Activated T-cell treated with anti-CD3 and anti-CD28 coated beads for 48 hours (primary cell): ENCODE results near the gene FOLR2.
A peak's percentile ranks its signal among the peaks of the same experiment; 100 is the strongest.
"Not testable (repeated sequence)": the region's sequence is repeated elsewhere in the genome, so short reads cannot be mapped to it uniquely, and the experiment has no call there.

Experiments
- DNase-seq: peaks from one replicate; pipeline ENCODE4 v3.0.0-alpha.2; 2020; ENCODE audit warnings: low read depth

FOLR2 gene

DNA sequence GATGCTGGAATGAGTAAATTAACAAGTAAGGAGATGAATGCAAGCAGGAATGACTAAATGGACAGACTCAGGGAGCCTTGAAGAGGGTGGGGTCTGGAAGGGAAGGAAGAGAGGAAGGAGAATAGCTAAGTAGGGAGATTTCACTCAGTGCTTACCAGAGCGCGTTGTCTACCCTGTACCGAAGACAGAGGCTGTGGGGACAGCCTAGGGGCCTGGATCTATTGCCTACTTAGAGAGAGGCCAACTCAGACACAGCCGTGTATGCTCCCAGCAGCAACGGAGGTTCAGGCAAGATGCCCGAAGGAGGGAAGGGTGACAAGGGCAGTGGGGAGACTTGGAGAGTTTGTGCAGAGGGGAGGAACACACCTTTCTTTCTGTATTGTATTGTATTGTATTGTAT, at the start of gene FOLR2:
Gene FOLR2 (plus strand): TSS at position 157 of the 400 bp plus-strand sequence. CDS start 1,791 bp downstream, outside the sequence.
- no peak for DNase-seq

- not testable (repeated sequence) for DNase-seq
Observed at GRCh38 chr11:72169046-72169555, 47.5 kb upstream of the FOLR2 start.

DNA sequence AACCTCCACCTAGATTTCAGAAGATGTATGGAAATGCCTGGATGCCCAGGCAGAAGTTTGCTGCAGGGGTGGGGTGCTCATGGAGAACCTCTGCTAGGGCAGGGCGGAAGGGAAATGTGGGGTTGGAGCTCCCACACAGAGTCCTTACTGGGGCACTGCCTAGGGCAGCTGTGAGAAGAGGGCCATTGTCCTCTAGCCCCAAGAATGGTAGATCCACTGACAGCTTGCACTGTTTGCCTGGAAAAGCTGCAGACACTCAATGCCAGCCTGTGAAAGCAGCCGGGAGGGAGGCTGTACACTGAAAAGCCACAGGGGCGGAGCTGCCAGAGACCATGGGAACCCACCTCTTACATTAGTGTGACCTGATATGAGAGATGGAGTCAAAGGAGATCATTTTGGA, 46.8 kb upstream of the FOLR2 start:
- not testable (repeated sequence) for DNase-seq

GRCh38 chr11:72172043-72172442, 44.6 kb upstream of the FOLR2 start:
- DNase-seq = not testable (repeated sequence)

GRCh38 chr11:72173291-72173690, 43.3 kb upstream of the FOLR2 start:
- no peak for DNase-seq

DNA sequence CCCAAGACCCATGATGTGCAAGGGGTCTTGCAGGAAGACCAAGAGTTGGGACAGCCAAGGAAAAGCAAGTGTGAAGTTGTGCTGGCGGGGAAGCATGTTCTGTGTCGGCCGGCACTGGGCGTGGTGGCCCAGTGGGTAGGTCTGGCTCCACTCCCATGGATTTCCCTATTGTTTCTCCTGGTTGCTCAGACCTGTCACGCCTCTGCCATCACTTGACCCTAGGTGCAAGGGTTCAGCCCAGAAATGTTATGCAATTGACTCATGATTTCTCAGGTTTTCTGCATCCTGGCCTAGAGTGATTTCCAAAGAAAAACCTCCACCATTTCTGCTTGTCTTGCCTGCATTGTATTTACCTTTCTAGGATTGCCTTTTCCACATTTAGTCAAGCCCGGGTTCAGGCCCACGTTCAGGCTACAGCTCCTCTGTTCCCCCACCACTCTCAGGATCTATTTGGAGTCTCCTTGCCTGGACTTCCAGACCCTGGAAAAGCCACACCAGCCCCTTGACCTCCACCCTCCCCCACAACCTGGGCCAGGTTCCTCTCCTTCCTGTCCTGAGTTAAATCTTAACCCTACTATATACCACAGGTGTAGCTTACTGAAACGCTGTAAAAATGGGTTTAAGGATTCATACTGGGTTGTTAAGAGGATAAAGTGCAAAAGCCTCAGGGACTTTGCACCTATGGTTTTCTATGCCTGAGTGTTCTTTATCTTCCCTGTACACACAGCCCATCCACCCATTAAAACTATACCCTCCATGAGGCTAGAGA, 42.1 kb upstream of the FOLR2 start:
- DNase-seq = no peak

GRCh38 chr11:72177656-72178055, 38.9 kb upstream of the FOLR2 start:
- DNase-seq = no peak

- no peak for DNase-seq
Observed at GRCh38 chr11:72179049-72179803, 37.4 kb upstream of the FOLR2 start.

DNA sequence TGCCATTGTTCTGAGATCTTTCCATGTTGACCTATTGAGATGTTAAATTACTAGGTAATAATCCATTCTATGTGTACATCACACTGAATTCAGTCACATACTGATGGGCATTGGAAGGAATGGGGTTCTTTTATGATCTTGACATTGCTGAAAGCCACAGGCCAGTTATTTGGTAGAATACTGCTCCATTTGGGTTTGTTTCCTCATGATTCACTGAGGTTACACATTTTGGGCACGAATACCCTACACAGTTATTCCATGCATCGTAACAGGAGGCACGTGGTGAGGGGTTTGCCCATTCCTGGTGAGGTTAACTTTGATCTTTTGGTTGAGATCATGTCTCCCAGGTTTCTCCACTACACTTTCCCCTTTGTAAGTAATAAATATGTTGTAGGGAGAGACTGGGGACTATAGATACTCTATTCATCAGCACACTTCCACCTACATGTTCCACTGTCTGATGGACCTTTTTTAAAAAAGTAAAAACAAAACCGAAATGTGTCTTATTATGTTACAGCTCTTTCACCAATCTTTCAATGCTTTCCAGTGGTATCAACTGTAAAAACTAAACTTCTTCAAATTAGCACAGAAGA, 36.7 kb upstream of the FOLR2 start:
- peak; percentile 6 for DNase-seq

GRCh38 chr11:72180892-72181552, 35.6 kb upstream of the FOLR2 start:
- DNase-seq = not testable (repeated sequence)

GRCh38 chr11:72181553-72181958, 35.0 kb upstream of the FOLR2 start:
- DNase-seq = not testable (repeated sequence)

DNA sequence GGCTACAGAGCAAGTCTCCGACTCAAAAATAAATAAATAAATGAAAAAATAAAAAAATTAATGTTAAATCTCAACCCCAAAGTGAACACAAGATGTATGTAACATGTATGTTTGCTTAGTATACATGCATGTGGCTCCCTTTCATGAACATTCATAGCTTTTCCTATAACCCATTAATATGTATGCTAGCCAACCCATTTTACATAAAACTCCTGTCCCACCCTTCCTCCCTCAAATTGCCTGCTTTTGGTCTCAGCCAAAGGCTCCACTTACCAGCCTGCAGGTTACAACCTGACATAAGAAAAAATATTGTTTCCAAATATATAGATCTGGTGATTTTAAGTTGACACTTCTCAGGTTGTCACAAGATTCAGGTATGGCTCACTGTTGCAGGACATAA, 28.3 kb upstream of the FOLR2 start:
- DNase-seq = no peak

DNA sequence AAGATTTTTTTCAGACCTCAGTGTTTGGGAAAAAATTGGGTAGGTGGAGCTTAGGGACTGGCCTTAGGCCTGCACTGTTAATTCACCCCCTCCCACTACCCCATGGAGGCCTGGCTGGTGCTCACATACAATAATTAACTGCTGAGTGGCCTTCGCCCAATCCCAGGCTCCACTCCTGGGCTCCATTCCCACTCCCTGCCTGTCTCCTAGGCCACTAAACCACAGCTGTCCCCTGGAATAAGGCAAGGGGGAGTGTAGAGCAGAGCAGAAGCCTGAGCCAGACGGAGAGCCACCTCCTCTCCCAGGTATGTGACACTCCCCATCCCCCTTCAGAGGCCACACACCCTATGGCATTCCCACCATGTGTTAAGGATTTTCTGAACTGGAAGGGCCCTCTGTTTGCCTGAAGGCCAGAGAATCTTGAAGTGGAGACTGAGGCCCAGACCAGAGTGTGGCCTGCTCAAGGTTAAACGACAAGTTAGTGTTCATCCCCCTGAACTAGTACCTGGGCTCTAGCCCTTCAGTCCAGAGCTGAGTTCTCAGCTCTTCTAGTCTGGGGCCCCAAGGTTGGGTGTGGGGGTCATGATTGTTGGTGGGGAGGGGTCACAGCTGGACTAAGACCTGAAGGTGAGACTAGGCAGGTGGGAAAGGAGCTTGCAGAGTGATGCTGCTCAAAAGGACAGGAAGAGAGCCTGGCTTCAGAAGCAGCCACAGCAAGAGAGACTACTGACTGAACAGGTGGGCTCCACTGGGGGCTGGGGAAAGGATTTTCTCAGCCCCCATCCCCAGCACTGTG, 26.9 kb upstream of the FOLR2 start:
- no peak for DNase-seq

- DNase-seq = no peak
Observed at GRCh38 chr11:72190631-72191071, 25.9 kb upstream of the FOLR2 start.

- no peak for DNase-seq
Observed at GRCh38 chr11:72191961-72192381, 24.6 kb upstream of the FOLR2 start, which contains the start of gene FOLR1. Gene FOLR1, plus strand, starts transcription at chr11:72192140. Its CDS starts 34 bp downstream, at chr11:72192174.

- no peak for DNase-seq
Observed at GRCh38 chr11:72195518-72196270, 20.9 kb upstream of the FOLR2 start.

- not testable (repeated sequence) for DNase-seq
Observed at GRCh38 chr11:72201445-72201844, 15.1 kb upstream of the FOLR2 start.

DNA sequence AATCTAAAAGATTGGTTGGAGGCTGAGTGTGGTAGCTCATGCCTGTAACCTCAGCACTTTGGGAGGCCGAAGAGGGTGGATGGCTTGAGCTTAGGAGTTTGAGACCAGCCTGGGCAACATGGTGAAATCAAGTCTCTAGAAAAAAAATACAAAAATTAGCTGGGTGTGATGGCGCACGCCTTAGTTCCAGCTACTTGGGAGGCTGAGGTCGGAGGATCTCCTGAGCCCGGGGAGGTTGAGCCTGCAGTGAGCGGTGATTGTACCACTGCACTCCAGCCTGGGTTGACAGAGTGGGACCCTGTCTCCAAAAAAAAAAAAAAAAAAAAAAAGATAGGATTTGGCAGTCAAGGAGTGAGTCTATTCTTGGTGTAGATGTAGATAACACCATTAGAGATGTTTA, 14.0 kb upstream of the FOLR2 start:
- DNase-seq = no peak

GRCh38 chr11:72203163-72203562, 13.4 kb upstream of the FOLR2 start:
- DNase-seq = no peak

- DNase-seq = no peak
Observed at GRCh38 chr11:72204886-72205285, 11.7 kb upstream of the FOLR2 start.
